Nephron (organoid): ENCODE data around the gene GJB2.
A peak's percentile ranks its signal among the peaks of the same experiment; 100 is the strongest.

Experiments
- H3K27ac Mint-ChIP-seq, 3 experiments: 2 replicates each; pipeline ENCODE4 v1.8.0; 2020; ENCODE audit warnings: mixed read lengths in 3 of 3, mild to moderate bottlenecking in 2 of 3, moderate library complexity in 1 of 3
- H3K27me3 Mint-ChIP-seq: 2 replicates; pipeline ENCODE4 v1.8.0; 2021; ENCODE audit warnings: low read depth, mild to moderate bottlenecking, moderate library complexity, mixed read lengths
- H3K36me3 Mint-ChIP-seq: 2 replicates; pipeline ENCODE4 v1.8.0; 2020; ENCODE audit warnings: low read depth, mixed read lengths
- H3K4me1 Mint-ChIP-seq: 2 replicates; pipeline ENCODE4 v1.8.0; 2020; ENCODE audit warnings: mixed read lengths
- H3K4me3 Mint-ChIP-seq, 3 experiments: 2 replicates each; pipeline ENCODE4 v1.8.0; 2020; ENCODE audit warnings: mild to moderate bottlenecking in 3 of 3, mixed read lengths in 3 of 3, moderate library complexity in 2 of 3
- H3K9me3 Mint-ChIP-seq: 2 replicates; pipeline ENCODE4 v1.8.0; 2020; ENCODE audit warnings: mixed read lengths
- CTCF ChIP-seq, 3 experiments: fragments of 200-600 bp; sonication (generic); IDR thresholded peaks; one replicate each; pipeline ENCODE4 v1.5.0; 2021; ENCODE audit warnings: antibody characterized with exemption in 3 of 3; ENCODE audit not compliant: unreplicated experiment in 3 of 3

Gene GJB2

GRCh38 chr13:20190481-20191310 is 2.0 kb downstream of the GJB2 start:
- Mint-ChIP-seq H3K9me3 (peaks cover 2% of the 10 kb centered on the region), H3K4me1 (peaks cover 14% of the 10 kb centered on the region), H3K27me3 (peaks cover 79% of the 10 kb centered on the region), H3K36me3 (no peaks in the 10 kb centered on the region), H3K27ac (no peak overlapping the region), H3K4me3 (peak overlapping the region; percentile 76 to 81 (median 78))
- no peak for TF ChIP-seq CTCF (IDR thresholded peaks at IDR 0.05; ENCODE audit: unreplicated experiment in 3 of 3)

GRCh38 chr13:20190076-20190475 is 2.7 kb downstream of the GJB2 start:
- peaks cover 14% of the 10 kb centered on the region for H3K4me1 Mint-ChIP-seq
- no peak for TF ChIP-seq CTCF (IDR thresholded peaks at IDR 0.05; ENCODE audit: unreplicated experiment in 3 of 3)
- no peaks in the 10 kb centered on the region for H3K36me3 Mint-ChIP-seq
- peaks cover 2% of the 10 kb centered on the region for H3K9me3 Mint-ChIP-seq
- H3K27me3 Mint-ChIP-seq = peaks cover 73% of the 10 kb centered on the region
- H3K27ac Mint-ChIP-seq = no peak overlapping the region
- no peak overlapping the region for H3K4me3 Mint-ChIP-seq

- H3K9me3 Mint-ChIP-seq = no peaks in the 10 kb centered on the region
- H3K36me3 Mint-ChIP-seq = no peaks in the 10 kb centered on the region
- H3K27ac Mint-ChIP-seq = no peak overlapping the region
- peaks cover 3% of the 10 kb centered on the region for H3K4me1 Mint-ChIP-seq
- peaks cover 66% of the 10 kb centered on the region for H3K27me3 Mint-ChIP-seq
- TF ChIP-seq CTCF (IDR thresholded peaks at IDR 0.05; ENCODE audit: unreplicated experiment in 3 of 3) = no peak
- no peak overlapping the region for H3K4me3 Mint-ChIP-seq
These were observed 3.8 kb downstream of the GJB2 start for GRCh38 chr13:20188667-20189553.

GRCh38 chr13:20186771-20187170 is 6.0 kb downstream of the GJB2 start:
- H3K4me3 Mint-ChIP-seq = no peak overlapping the region
- H3K36me3 Mint-ChIP-seq = no peaks in the 10 kb centered on the region
- H3K27ac Mint-ChIP-seq = no peak overlapping the region
- TF ChIP-seq CTCF (IDR thresholded peaks at IDR 0.05; ENCODE audit: unreplicated experiment in 3 of 3) = no peak
- no peaks in the 10 kb centered on the region for H3K4me1 Mint-ChIP-seq
- H3K9me3 Mint-ChIP-seq = no peaks in the 10 kb centered on the region
- peaks cover 54% of the 10 kb centered on the region for H3K27me3 Mint-ChIP-seq

- H3K9me3 Mint-ChIP-seq = no peaks in the 10 kb centered on the region
- no peak for TF ChIP-seq CTCF (IDR thresholded peaks at IDR 0.05; ENCODE audit: unreplicated experiment in 3 of 3)
- H3K4me3 Mint-ChIP-seq = no peak overlapping the region
- peaks cover 47% of the 10 kb centered on the region for H3K27me3 Mint-ChIP-seq
- no peak overlapping the region for H3K27ac Mint-ChIP-seq
- no peaks in the 10 kb centered on the region for H3K4me1 Mint-ChIP-seq
- no peaks in the 10 kb centered on the region for H3K36me3 Mint-ChIP-seq
These were observed 7.2 kb downstream of the GJB2 start for GRCh38 chr13:20185366-20186056.
